ENCODE data around the gene CD2BP2. TPM values are rescaled to one million over a fixed set of nuclear protein-coding genes. Genes with fewer than 3 reads are reported as not detected.

Gene CD2BP2
- total RNA-seq (ENCODE audit: unreplicated experiment) = 77.8 TPM
- long read RNA-seq, transcript CD2BP2-201 (7 exons, 3,421 nt) = major isoform, 43 of 67 reads
- long read RNA-seq, transcript CD2BP2-203 (6 exons, 1,417 nt) = minor isoform, 13 of 67 reads
- long read RNA-seq, partial matches to known transcripts = 2 of 67 reads
- long read RNA-seq, other reads (novel, unspliced or antisense) = 9 of 67 reads

- TF ChIP-seq CTCF (IDR thresholded peaks at IDR 0.05; ENCODE audit: partially characterized antibody, unreplicated experiment) = no peak
- DNase-seq = peak; percentile 90
- H3K27me3 Mint-ChIP-seq (ENCODE audit: unreplicated experiment) = peaks cover 15% of the 10 kb centered on the region
- H3K4me1 Mint-ChIP-seq (ENCODE audit: low read depth, unreplicated experiment) = peaks cover 15% of the 10 kb centered on the region
- no peaks in the 10 kb centered on the region for H3K36me3 Mint-ChIP-seq (ENCODE audit: unreplicated experiment)
- H3K27ac Mint-ChIP-seq (ENCODE audit: unreplicated experiment) = peak within 1 kb of the TSS; percentile 94
- peak within 1 kb of the TSS; percentile 97 for H3K4me3 Mint-ChIP-seq (ENCODE audit: unreplicated experiment)
- H3K9me3 Mint-ChIP-seq (ENCODE audit: unreplicated experiment) = peaks cover 15% of the 10 kb centered on the region
Observed at GRCh38 chr16:30355144-30355953, at the start of gene CD2BP2. TSS of gene CD2BP2 (minus strand) at chr16:30355308. CDS start at chr16:30354681, 627 bp downstream.

- Mint-ChIP-seq H3K36me3 (ENCODE audit: unreplicated experiment) (no peaks in the 10 kb centered on the region), H3K4me3 (ENCODE audit: unreplicated experiment) (peak overlapping the region; percentile 55), H3K27ac (ENCODE audit: unreplicated experiment) (peak overlapping the region; percentile 45), H3K27me3 (ENCODE audit: unreplicated experiment) (peaks cover 12% of the 10 kb centered on the region), H3K9me3 (ENCODE audit: unreplicated experiment) (peaks cover 17% of the 10 kb centered on the region), H3K4me1 (ENCODE audit: low read depth, unreplicated experiment) (peaks cover 16% of the 10 kb centered on the region)
- DNase-seq = no peak
- no peak for TF ChIP-seq CTCF (IDR thresholded peaks at IDR 0.05; ENCODE audit: partially characterized antibody, unreplicated experiment)
Observed at GRCh38 chr16:30401768-30402425, 46.8 kb upstream of the CD2BP2 start.

GRCh38 chr16:30399435-30400186, 44.5 kb upstream of the CD2BP2 start:
- DNase-seq = no peak
- H3K36me3 Mint-ChIP-seq (ENCODE audit: unreplicated experiment) = peaks cover under 1% of the 10 kb centered on the region
- H3K27ac Mint-ChIP-seq (ENCODE audit: unreplicated experiment) = peak overlapping the region; percentile 97
- peak overlapping the region; percentile 97 for H3K4me3 Mint-ChIP-seq (ENCODE audit: unreplicated experiment)
- peaks cover 21% of the 10 kb centered on the region for H3K4me1 Mint-ChIP-seq (ENCODE audit: low read depth, unreplicated experiment)
- H3K9me3 Mint-ChIP-seq (ENCODE audit: unreplicated experiment) = peaks cover 25% of the 10 kb centered on the region
- peaks cover 18% of the 10 kb centered on the region for H3K27me3 Mint-ChIP-seq (ENCODE audit: unreplicated experiment)
- no peak for TF ChIP-seq CTCF (IDR thresholded peaks at IDR 0.05; ENCODE audit: partially characterized antibody, unreplicated experiment)

- peaks cover 27% of the 10 kb centered on the region for H3K4me1 Mint-ChIP-seq (ENCODE audit: low read depth, unreplicated experiment)
- DNase-seq = peak; percentile 46
- peak overlapping the region; percentile 97 for H3K27ac Mint-ChIP-seq (ENCODE audit: unreplicated experiment)
Observed at GRCh38 chr16:30398661-30399434, 43.7 kb upstream of the CD2BP2 start.

More at GRCh38 chr16:30398661-30399434, 43.7 kb upstream of the CD2BP2 start:
- Mint-ChIP-seq H3K9me3 (ENCODE audit: unreplicated experiment) (peaks cover 28% of the 10 kb centered on the region), H3K27me3 (ENCODE audit: unreplicated experiment) (peaks cover 20% of the 10 kb centered on the region), H3K4me3 (ENCODE audit: unreplicated experiment) (peak overlapping the region; percentile 97), H3K36me3 (ENCODE audit: unreplicated experiment) (peaks cover 5% of the 10 kb centered on the region)
- no peak for TF ChIP-seq CTCF (IDR thresholded peaks at IDR 0.05; ENCODE audit: partially characterized antibody, unreplicated experiment)
